Osteocyte (in vitro differentiated cells): ENCODE data around the gene CEP83. TPM values are rescaled to one million over a fixed set of nuclear protein-coding genes. Genes with fewer than 3 reads are reported as not detected.
"Not testable (repeated sequence)": the region's sequence is repeated elsewhere in the genome, so short reads cannot be mapped to it uniquely, and the experiment has no call there.

ENCODE experiments used
- DNase-seq: peaks from one replicate; pipeline ENCODE4 v3.0.0; 2021; ENCODE audit warnings: mixed read lengths; ENCODE audit not compliant: unreplicated experiment; ENCODE audit errors: extremely low spot score
- H3K27ac Mint-ChIP-seq: one replicate; pipeline ENCODE4 v1.8.0; 2021; ENCODE audit warnings: mild to moderate bottlenecking, mixed read lengths; ENCODE audit not compliant: unreplicated experiment
- H3K27me3 Mint-ChIP-seq: one replicate; pipeline ENCODE4 v1.8.0; 2021; ENCODE audit warnings: mixed read lengths; ENCODE audit not compliant: unreplicated experiment
- H3K36me3 Mint-ChIP-seq: one replicate; pipeline ENCODE4 v1.8.0; 2021; ENCODE audit warnings: mixed read lengths; ENCODE audit not compliant: unreplicated experiment
- H3K4me1 Mint-ChIP-seq: one replicate; pipeline ENCODE4 v1.8.0; 2021; ENCODE audit warnings: mixed read lengths; ENCODE audit not compliant: unreplicated experiment
- H3K4me3 Mint-ChIP-seq: one replicate; pipeline ENCODE4 v1.8.0; 2021; ENCODE audit warnings: mild to moderate bottlenecking, moderate library complexity, mixed read lengths; ENCODE audit not compliant: unreplicated experiment
- H3K9me3 Mint-ChIP-seq: one replicate; pipeline ENCODE4 v1.8.0; 2021; ENCODE audit warnings: mixed read lengths; ENCODE audit not compliant: unreplicated experiment
- total RNA-seq: library from RNA; stranded (reverse); gene quantifications from 2 replicates; pipeline ENCODE4 v1.2.1, GENCODE V29; 2021
- TF ChIP-seq, protein P1 (sequence below): fragments of 200-600 bp; sonication (generic); IDR thresholded peaks from 2 replicates; pipeline ENCODE4 v1.5.0; 2021; ENCODE audit warnings: antibody characterized with exemption, mild to moderate bottlenecking, moderate library complexity

The CEP83 gene
- total RNA-seq, 1 donor from 2014 or later = 13.1 TPM

- Mint-ChIP-seq H3K27ac (no peak overlapping the region), H3K4me3 (no peak overlapping the region), H3K27me3 (no peaks in the 10 kb centered on the region), H3K4me1 (no peaks in the 10 kb centered on the region), H3K36me3 (peaks cover 18% of the 10 kb centered on the region), H3K9me3 (peaks cover 5% of the 10 kb centered on the region)
- TF ChIP-seq, protein P1, sequence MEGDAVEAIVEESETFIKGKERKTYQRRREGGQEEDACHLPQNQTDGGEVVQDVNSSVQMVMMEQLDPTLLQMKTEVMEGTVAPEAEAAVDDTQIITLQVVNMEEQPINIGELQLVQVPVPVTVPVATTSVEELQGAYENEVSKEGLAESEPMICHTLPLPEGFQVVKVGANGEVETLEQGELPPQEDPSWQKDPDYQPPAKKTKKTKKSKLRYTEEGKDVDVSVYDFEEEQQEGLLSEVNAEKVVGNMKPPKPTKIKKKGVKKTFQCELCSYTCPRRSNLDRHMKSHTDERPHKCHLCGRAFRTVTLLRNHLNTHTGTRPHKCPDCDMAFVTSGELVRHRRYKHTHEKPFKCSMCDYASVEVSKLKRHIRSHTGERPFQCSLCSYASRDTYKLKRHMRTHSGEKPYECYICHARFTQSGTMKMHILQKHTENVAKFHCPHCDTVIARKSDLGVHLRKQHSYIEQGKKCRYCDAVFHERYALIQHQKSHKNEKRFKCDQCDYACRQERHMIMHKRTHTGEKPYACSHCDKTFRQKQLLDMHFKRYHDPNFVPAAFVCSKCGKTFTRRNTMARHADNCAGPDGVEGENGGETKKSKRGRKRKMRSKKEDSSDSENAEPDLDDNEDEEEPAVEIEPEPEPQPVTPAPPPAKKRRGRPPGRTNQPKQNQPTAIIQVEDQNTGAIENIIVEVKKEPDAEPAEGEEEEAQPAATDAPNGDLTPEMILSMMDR = no peak
- DNase-seq = no peak
These were observed 62.3 kb downstream of the CEP83 start for GRCh38 chr12:94397401-94397800.

- DNase-seq, H3K27me3 Mint-ChIP-seq, H3K4me1 Mint-ChIP-seq, H3K9me3 Mint-ChIP-seq, H3K4me3 Mint-ChIP-seq, H3K27ac Mint-ChIP-seq: not testable (repeated sequence)
- H3K36me3 Mint-ChIP-seq = peaks cover 23% of the 10 kb centered on the region
These were observed 63.7 kb downstream of the CEP83 start for GRCh38 chr12:94396014-94396413.

DNA sequence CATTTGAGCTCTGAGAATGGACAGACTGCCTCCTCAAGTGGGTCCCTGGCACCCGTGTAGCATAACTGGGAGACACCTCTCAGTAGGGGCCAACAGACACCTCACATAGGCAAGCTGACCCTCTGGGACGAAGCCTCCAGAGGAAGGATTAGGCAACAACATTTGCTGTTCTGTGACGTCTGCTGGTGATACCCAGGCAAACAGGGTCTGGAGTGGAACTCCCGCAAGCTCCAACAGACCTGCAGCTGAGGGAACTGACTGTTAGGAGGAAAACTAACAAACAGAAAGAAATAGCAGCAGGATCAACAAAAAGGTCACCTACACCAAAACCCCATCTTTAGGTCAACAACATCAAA lies 69.6 kb downstream of the CEP83 start:
- Mint-ChIP-seq H3K4me1 (no peaks in the 10 kb centered on the region), H3K36me3 (peaks cover 15% of the 10 kb centered on the region), H3K27me3 (no peaks in the 10 kb centered on the region), H3K27ac (no peak overlapping the region), H3K9me3 (peaks cover 14% of the 10 kb centered on the region), H3K4me3 (no peak overlapping the region)
- TF ChIP-seq, protein P1 = no peak
- no peak for DNase-seq

DNA sequence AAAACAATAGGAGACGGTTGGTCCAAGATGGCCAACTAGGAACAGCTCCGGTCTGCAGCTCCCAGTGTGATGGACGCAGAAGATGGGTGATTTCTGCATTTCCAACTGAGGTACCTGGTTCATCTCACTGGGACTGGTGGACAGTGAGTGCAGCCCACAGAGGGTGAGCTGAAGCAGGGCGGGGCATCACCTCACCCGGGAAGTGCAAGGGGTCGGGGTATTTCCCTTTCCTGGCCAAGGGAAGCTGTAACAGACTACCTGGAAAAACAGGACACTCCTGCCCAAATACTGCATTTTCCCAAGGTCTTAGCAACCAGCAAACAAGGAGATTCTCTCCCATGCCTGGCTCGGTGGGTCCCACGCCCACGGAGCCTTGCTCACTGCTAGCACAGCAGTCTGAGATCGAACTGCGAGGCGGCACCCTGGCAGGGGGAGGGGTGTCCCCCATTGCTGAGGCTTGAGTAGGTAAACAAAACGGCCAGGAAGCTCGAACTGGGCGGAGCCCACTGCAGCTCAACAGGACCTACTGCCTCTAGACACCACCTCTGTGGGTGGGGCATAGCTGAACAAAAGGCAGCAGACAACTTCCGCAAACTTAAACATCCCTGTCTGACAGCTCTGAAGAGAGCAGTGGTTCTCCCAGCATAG lies 70.1 kb downstream of the CEP83 start:
- H3K9me3 Mint-ChIP-seq = peaks cover 19% of the 10 kb centered on the region
- peaks cover 20% of the 10 kb centered on the region for H3K36me3 Mint-ChIP-seq

DNA sequence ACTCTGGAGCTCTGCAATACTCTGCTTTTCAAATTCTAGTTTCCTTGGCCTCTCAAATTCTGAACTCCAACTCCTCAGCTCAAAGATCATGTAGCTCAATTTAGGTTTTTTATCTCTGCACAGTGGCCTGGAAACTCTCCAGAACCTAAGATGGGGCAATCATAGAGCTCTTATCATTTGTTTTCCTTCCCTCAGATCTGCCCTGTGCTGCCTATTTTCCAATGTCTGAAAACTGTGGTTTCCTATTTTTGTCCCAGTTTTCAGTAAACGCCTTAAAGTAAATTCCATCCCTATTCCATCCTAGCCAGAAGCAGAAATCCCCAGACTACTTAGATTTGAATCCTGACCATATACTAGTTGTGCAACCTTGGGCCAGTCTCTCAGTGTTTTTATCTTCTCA lies 73.2 kb downstream of the CEP83 start:
- no peak for DNase-seq
- Mint-ChIP-seq H3K4me3 (no peak overlapping the region), H3K9me3 (peaks cover 23% of the 10 kb centered on the region), H3K36me3 (peaks cover 18% of the 10 kb centered on the region), H3K27me3 (no peaks in the 10 kb centered on the region), H3K4me1 (no peaks in the 10 kb centered on the region), H3K27ac (no peak overlapping the region)
- TF ChIP-seq, protein P1 = no peak

More for the DNA sequence above, 70.1 kb downstream of the CEP83 start:
- not testable (repeated sequence) for H3K4me1 Mint-ChIP-seq, H3K27me3 Mint-ChIP-seq, H3K27ac Mint-ChIP-seq, H3K4me3 Mint-ChIP-seq, DNase-seq

- TF ChIP-seq, protein P1 = no peak
- no peak for DNase-seq
- peaks cover 21% of the 10 kb centered on the region for H3K9me3 Mint-ChIP-seq
- H3K27ac Mint-ChIP-seq = no peak overlapping the region
- H3K36me3 Mint-ChIP-seq = peaks cover 17% of the 10 kb centered on the region
- H3K27me3 Mint-ChIP-seq = no peaks in the 10 kb centered on the region
- no peak overlapping the region for H3K4me3 Mint-ChIP-seq
- no peaks in the 10 kb centered on the region for H3K4me1 Mint-ChIP-seq
These were observed 75.6 kb downstream of the CEP83 start for GRCh38 chr12:94384030-94384429.
